IMR-90 (cell line): ENCODE results near the gene IQGAP2.

Experiments used
- POLR2A ChIP-seq: IDR thresholded peaks from 2 replicates; pipeline ENCODE4 v1.6.1; 2012; ENCODE audit warnings: mild to moderate bottlenecking, low read depth, low read length
- RFX5 ChIP-seq: IDR thresholded peaks from 2 replicates; pipeline ENCODE4 v1.8.0; 2012; ENCODE audit warnings: low read depth, mild to moderate bottlenecking, low read length, moderate library complexity
- SMC3 ChIP-seq: fragments of 150-350 bp; IDR thresholded peaks from 2 replicates; pipeline ENCODE4 v1.6.1; 2016; ENCODE audit warnings: low read depth, mild to moderate bottlenecking, antibody characterized with exemption, low read length, moderate library complexity
- TF ChIP-seq, protein P1 (sequence below): conservative IDR thresholded peaks from 2 replicates; pipeline ENCODE4 v1.5.1; 2012; ENCODE audit warnings: mild to moderate bottlenecking, low read depth, low read length, improper control_type of control experiment

DNA sequence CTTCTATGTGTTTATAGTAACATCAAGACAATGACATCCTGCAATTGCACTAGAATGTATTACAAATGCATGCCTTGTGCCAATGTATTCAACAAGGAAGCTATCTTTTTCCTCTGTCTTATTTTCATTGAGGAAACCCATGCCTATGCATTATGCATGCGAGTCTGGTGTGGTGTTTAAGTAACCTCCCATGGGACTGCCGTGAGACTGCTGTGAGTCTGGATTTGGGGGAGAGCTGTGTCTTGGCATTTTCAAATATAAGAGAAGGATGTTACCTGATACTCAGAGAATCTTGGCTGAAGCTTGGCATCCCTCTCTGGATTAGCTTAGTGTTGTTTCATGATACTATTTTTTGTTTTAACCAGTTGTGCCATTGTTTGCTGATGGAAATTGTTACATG is 121.8 kb downstream of the IQGAP2 start:
- TF ChIP-seq, protein P1, sequence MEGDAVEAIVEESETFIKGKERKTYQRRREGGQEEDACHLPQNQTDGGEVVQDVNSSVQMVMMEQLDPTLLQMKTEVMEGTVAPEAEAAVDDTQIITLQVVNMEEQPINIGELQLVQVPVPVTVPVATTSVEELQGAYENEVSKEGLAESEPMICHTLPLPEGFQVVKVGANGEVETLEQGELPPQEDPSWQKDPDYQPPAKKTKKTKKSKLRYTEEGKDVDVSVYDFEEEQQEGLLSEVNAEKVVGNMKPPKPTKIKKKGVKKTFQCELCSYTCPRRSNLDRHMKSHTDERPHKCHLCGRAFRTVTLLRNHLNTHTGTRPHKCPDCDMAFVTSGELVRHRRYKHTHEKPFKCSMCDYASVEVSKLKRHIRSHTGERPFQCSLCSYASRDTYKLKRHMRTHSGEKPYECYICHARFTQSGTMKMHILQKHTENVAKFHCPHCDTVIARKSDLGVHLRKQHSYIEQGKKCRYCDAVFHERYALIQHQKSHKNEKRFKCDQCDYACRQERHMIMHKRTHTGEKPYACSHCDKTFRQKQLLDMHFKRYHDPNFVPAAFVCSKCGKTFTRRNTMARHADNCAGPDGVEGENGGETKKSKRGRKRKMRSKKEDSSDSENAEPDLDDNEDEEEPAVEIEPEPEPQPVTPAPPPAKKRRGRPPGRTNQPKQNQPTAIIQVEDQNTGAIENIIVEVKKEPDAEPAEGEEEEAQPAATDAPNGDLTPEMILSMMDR: no peak
- no peak for TF ChIP-seq POLR2A
- TF ChIP-seq SMC3: no peak
- no peak for TF ChIP-seq RFX5
